Measurements from ENCODE around the gene KLRG1. TPM values are rescaled to one million over a fixed set of nuclear protein-coding genes. Genes with fewer than 3 reads are reported as not detected.

KLRG1 gene
- total RNA-seq (1 to 10 TPM; 2.4 to 2.8 TPM), polyA plus RNA-seq (1 to 10 TPM in 1 of 2 donors, under 1 TPM in 1; 0.95 to 2.7 TPM)

- H3K9ac ChIP-seq (ENCODE audit: low read depth in 1 of 2, low read length in 2 of 2), result peak within 1 kb of the TSS in 1 of 2 donors; percentile 49
- H3K9me3 ChIP-seq (ENCODE audit: control insufficient read depth in 4 of 4, low read length in 3 of 4), result no peaks in the 10 kb centered on the region
- no peaks in the 10 kb centered on the region for H3K27me3 ChIP-seq (ENCODE audit: control insufficient read depth in 4 of 4, insufficient read depth in 4 of 4, low read length in 3 of 4)
- DNase-seq (ENCODE audit: low spot score), result no peak
- peak within 1 kb of the TSS in 1 of 2 donors; percentile 26 for H3K27ac ChIP-seq (ENCODE audit: low read depth in 1 of 2, low read length in 2 of 2)
- WGBS, result 83% methylated on average over 2 of the region's 2 CpGs
- peaks cover 0 to 3% (median 0%) of the 10 kb centered on the region in 4 donors for H3K4me1 ChIP-seq (ENCODE audit: control insufficient read depth in 4 of 4, insufficient read depth in 4 of 4, low read length in 3 of 4)
- TF ChIP-seq FOXA2 (IDR thresholded peaks at IDR 0.05) (no peak), GABPA (IDR thresholded peaks at IDR 0.05 in 1 of 2, conservative IDR thresholded peaks at IDR 0.05 in 1 of 2) (no peak), HNF4G (IDR thresholded peaks at IDR 0.05) (no peak), YY1 (IDR thresholded peaks at IDR 0.05) (no peak), JUND (IDR thresholded peaks at IDR 0.05) (no peak), RXRA (IDR thresholded peaks at IDR 0.05) (no peak), ZBTB33 (IDR thresholded peaks at IDR 0.05) (no peak), HNF4A (conservative IDR thresholded peaks at IDR 0.05) (no peak), NR2F2 (IDR thresholded peaks at IDR 0.05) (no peak), MAX (IDR thresholded peaks at IDR 0.05) (no peak), CTCF (IDR thresholded peaks at IDR 0.05; ENCODE audit: low read depth, low read length, missing input control) (no peak), REST (IDR thresholded peaks at IDR 0.05) (no peak)
- no peaks in the 10 kb centered on the region for H3K36me3 ChIP-seq (ENCODE audit: control insufficient read depth in 4 of 4, insufficient read depth in 3 of 4, low read depth in 1 of 4, low read length in 3 of 4)
- no peak within 1 kb of the TSS for H3K4me3 ChIP-seq (ENCODE audit: low read depth in 1 of 3, low read length in 3 of 3)
These were observed at the start of gene KLRG1 for GRCh38 chr12:8989413-8989812. Gene KLRG1, plus strand, starts transcription at chr12:8989546. Its CDS starts 90 bp downstream, at chr12:8989636.

- peaks cover 0 to 8% (median 5%) of the 10 kb centered on the region in 4 donors for H3K4me1 ChIP-seq (ENCODE audit: control insufficient read depth in 4 of 4, insufficient read depth in 4 of 4, low read length in 3 of 4)
- DNase-seq (ENCODE audit: low spot score), result no peak
- H3K36me3 ChIP-seq (ENCODE audit: control insufficient read depth in 4 of 4, insufficient read depth in 3 of 4, low read depth in 1 of 4, low read length in 3 of 4), result peaks cover 11 to 49% (median 39%) of the 10 kb centered on the region in 4 donors
- no peak overlapping the region for H3K4me3 ChIP-seq (ENCODE audit: low read depth in 1 of 3, low read length in 3 of 3)
- no peak overlapping the region for H3K9ac ChIP-seq (ENCODE audit: low read depth in 1 of 2, low read length in 2 of 2)
- no peaks in the 10 kb centered on the region for H3K27me3 ChIP-seq (ENCODE audit: control insufficient read depth in 4 of 4, insufficient read depth in 4 of 4, low read length in 3 of 4)
- H3K9me3 ChIP-seq (ENCODE audit: control insufficient read depth in 4 of 4, low read length in 3 of 4), result no peaks in the 10 kb centered on the region
- no peak overlapping the region for H3K27ac ChIP-seq (ENCODE audit: low read depth in 1 of 2, low read length in 2 of 2)
- WGBS, result 90% methylated on average over 5 of the region's 5 CpGs
- TF ChIP-seq FOXA1 (IDR thresholded peaks at IDR 0.05) (no peak), TAF1 (conservative IDR thresholded peaks at IDR 0.05) (no peak), NR2F2 (IDR thresholded peaks at IDR 0.05) (no peak), HNF4G (IDR thresholded peaks at IDR 0.05) (no peak), JUND (IDR thresholded peaks at IDR 0.05) (no peak), EGR1 (IDR thresholded peaks at IDR 0.05; ENCODE audit: low read depth in 2 of 2) (no peak), RAD21 (IDR thresholded peaks at IDR 0.05) (no peak), YY1 (IDR thresholded peaks at IDR 0.05) (no peak), ZBTB33 (IDR thresholded peaks at IDR 0.05) (no peak), REST (IDR thresholded peaks at IDR 0.05) (no peak), SP1 (IDR thresholded peaks at IDR 0.05) (no peak), GABPA (IDR thresholded peaks at IDR 0.05 in 1 of 2, conservative IDR thresholded peaks at IDR 0.05 in 1 of 2) (no peak)
These were observed 47.5 kb upstream of the KLRG1 start for GRCh38 chr12:8941691-8942478.

All from liver (tissue), 9 donors.